NK-92 (cell line): ENCODE data around the gene PPP6R2.
"Not testable (repeated sequence)": the region's sequence is repeated elsewhere in the genome, so short reads cannot be mapped to it uniquely, and the experiment has no call there.

Experiments
- DNase-seq: peaks from one replicate; lab custom pipeline; 2025; ENCODE audit not compliant: unreplicated experiment; lab: John Stamatoyannopoulos, UW

Gene PPP6R2

GRCh38 chr22:50317674-50318073 lies 25.5 kb upstream of the PPP6R2 start:
- no peak for DNase-seq

- DNase-seq: no peak
Measured at GRCh38 chr22:50318356-50318697, 24.8 kb upstream of the PPP6R2 start.

DNA sequence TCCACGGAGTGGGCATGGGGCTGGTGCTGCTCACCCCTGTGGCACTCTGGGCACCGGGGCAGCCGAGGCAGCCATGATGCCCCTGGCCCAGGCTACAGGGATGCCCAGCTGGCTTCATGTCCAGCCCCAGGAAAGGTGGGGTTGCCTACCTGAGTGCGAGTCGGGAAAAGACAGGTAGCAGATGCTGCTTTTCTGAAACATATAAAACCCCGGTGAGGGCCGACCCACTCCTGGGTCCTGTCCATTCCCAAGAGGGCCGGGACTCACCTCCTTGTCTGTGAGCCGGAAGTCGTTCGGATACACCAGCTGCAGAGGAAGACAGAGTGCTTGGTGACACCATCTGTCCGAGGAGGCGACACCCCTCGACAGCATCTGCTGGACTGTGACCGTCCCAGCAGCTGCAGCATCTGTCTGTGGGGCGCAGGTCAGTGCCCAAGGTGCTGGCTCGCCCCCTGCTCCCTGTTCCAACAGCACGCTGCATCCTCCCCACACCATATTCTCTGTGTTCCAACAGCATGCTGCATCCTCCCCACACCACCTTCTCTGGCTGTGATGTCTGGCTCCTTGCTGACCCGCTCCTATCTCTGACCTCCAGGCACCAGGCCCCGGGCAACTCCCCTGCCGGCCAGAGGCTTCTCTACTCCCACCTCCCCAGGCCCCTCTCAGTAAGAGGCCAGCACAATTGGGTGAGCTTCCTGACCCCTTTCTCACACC lies 24.3 kb upstream of the PPP6R2 start:
- DNase-seq: no peak

GRCh38 chr22:50319503-50319951 lies 23.6 kb upstream of the PPP6R2 start:
- no peak for DNase-seq

DNA sequence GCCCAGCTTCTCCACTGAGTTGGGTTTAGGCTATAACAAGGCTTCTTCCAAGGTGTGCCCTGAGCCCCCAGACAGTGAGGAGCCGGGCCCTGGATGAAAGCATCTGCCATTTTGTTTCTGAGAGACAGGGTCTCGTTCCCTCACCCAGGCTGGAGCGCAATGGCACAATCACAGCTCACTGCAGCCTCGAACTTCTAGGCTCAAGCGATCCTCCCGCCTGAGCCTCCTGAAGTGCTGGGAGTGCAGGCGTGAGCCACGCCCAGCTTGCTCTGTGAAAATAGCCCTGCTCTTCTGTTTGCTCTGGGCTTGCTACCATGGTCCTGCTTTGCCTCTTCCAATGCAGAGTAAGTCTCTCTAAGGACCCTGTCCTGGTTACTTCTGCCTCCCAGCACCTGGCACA lies 23.0 kb upstream of the PPP6R2 start:
- no peak for DNase-seq

DNA sequence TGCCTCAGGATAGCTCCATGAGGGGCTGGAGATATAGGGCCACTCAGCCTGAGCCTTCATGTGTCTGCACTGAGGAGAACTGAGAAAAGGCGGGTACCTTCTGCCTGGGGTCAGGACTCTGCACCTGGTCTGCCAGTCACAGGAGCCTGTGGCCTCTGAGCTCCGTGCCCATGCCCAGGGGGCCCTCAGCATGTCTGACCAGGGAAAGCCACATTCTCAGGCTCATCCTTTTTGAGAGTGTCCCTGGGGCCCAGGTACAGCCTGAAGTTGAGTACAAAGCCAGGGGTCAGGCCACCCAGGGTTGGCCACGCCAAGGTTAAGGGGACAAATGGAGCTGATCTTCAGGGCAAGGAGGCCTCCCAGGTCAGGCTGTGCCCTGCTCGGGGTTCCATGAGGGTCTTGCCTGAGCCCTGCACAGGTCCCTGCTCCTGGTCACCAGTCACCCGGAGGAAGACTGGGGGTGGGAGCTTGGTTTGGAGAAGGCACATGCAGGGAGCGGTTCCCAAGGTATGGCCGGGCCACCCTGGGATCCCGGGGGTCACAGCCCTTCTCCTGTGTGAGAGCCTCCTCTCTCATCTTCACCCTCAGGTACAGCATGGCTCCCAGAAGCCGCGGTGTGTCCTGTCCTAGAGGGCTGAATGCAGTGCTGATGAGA lies 22.3 kb upstream of the PPP6R2 start:
- DNase-seq: no peak

DNA sequence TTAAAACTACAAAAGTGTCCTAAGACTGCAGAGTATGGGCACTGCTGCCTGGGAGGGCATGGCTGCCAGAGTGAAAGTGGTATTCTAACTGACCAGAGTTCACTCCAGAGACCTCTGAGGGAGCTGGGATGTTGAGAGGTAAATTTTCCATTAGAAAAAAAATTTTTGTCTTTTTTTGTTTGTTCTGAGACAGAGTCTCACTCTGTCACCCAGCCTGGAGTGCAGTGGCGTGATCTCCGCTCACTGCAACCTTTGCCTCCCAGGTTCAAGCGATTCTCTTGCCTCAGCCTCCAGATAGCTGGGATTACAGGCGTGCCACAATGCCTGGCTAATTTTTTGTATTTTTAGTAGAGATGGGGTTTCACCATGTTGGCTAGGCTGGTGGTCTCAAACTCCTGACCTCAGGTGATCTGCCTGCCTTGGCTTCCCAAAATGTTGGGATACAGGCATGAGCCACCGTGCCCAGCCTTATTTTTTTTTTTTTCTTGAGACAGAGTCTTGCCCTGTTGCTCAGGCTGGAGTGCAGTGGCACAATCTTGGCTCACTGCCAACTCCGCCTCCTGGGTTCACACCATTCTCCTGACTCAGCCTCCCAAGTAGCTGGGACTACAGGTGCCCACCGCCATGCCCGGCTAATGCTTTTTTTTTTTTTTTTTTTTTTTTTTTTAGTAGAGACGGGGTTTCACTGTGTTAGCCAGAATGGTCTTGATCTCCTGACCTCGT lies 20.6 kb upstream of the PPP6R2 start:
- not testable (repeated sequence) for DNase-seq

DNA sequence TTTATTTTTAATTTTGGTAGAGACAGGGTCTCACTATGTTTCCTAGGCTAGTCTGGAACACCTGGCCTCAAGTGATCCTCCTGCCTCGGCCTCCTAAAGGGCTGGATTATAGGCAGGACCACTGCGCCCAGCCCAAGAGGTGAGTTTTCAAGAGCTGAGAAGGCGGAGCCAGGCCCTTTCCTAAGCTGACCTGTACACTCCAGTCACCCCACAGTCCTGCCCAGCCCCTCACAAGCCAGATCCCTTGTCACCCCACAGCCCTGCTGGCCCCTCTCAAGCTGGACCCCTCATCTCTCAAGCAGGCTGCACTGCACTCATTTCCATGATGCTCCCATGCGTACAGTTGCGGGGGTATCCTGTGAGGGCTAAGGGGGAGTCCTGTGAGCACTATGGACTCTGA lies 19.2 kb upstream of the PPP6R2 start:
- no peak for DNase-seq

GRCh38 chr22:50325444-50326224 lies 17.5 kb upstream of the PPP6R2 start:
- DNase-seq: no peak

DNA sequence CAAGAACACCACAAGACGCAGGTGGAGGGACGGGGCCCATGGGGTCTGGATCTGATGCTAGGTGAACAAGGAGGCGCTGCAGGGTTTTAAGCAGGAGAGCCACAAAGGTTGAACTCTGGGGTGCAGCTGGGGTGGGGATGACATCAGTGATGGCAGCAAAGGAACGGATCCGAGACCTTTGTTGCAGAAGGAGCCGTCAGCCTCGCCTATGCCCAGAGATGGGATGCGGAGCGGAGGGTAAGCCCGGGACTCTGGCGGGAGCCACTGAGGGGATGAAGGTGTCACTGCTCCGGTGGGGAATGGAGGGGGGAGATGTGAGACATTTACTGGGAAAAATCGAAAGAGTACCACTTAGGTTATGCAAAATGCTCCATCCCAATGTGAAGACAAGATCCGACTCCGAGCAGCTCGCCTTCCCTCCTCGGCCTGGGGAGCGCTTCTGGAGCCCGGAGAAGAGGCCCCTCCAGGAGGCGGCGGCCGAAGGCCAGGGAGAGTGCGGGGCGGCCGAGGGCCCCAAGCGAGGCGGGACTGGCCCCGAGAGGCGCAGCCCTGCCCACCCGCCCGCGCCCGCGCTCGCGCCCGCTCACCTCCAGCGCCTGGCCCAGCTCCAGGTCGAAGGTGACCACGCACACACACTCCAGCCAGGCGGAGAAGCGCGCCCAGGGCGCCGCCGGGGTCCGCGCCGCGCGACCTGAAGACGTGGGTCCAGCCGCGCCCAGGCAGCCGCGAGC lies 16.7 kb upstream of the PPP6R2 start:
- DNase-seq: no peak

GRCh38 chr22:50326956-50327710 lies 16.0 kb upstream of the PPP6R2 start, which contains the start of gene DENND6B:
Gene DENND6B (minus strand): TSS chr22:50327012. CDS start chr22:50326988, 24 bp downstream.
- DNase-seq: no peak

GRCh38 chr22:50327711-50328019 lies 15.5 kb upstream of the PPP6R2 start:
- no peak for DNase-seq

GRCh38 chr22:50329236-50329635 lies 13.9 kb upstream of the PPP6R2 start:
- no peak for DNase-seq

DNA sequence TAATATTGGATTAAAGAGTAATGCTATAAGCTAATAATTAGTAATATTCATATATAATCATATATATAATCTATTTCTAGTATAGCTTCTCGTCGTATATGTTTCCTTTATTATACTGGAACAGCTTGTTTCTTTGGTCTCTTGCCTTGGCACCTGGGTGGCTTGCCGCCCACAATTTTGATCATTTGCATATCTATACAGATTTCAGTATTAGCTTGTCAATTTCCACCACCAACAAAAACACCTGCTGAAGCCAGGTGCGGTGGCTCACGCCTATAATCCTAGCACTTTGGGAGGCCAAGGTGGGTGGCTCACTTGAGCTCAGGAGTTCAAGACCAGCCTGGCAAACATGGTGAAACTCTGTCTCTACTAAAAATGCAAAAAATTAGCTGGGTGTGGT lies 8.7 kb upstream of the PPP6R2 start:
- DNase-seq: not testable (repeated sequence)

DNA sequence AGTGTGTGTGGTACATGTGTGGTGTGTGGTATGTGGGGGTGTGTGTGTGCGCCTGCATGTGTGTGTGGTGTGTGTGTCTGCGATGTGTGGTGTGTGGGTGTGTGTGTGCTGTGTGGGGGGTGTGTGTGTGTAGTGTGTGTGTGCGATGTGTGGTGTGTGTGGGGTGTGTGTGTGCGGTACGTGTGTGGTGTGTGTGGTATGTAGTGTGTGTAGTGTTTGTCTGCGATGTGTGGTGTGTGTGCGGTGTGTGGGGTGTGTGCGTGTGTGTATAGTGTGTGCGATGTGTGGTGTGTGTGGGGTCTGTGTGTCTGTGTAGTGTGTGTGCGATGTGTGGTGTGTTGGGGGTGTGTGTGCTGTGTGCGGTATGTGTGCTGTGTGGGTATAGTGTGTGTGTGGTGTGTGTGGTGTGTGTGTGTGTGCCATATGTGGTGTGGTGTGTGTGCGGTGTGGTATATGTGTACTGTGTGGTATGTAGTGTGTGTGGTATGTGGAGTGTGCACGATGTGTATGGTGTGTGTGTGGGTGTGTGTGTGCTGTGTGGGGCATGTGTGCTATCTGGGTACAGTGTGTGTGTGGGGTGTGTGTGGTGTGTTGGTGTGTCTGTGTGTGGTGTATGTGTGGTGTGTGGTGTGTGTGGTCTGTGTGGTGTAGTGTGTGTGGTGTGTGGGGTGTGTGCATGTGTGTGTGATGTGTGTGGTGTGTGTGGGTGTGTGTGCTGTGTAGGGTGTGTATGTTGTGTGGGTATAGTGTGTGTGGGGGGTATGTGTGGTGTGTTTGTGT lies 5.7 kb upstream of the PPP6R2 start:
- no peak for DNase-seq

- no peak for DNase-seq
Measured at GRCh38 chr22:50338042-50338573, 5.0 kb upstream of the PPP6R2 start.

GRCh38 chr22:50338860-50339462 lies 4.2 kb upstream of the PPP6R2 start:
- DNase-seq: no peak
